IPS DF 19.7 (cell line): ENCODE measurements around the gene GSTM3.

Experiments
- DNase-seq: peaks from one replicate; pipeline ENCODE4 v3.0.0-alpha.2; 2013; ENCODE audit warnings: low read depth, low spot score

Gene GSTM3

GRCh38 chr1:109740615-109741373 lies at the start of gene GSTM3:
Gene GSTM3, minus strand, starts transcription at chr1:109741038. Its CDS starts 751 bp downstream, at chr1:109740287.
- DNase-seq: no peak

DNA sequence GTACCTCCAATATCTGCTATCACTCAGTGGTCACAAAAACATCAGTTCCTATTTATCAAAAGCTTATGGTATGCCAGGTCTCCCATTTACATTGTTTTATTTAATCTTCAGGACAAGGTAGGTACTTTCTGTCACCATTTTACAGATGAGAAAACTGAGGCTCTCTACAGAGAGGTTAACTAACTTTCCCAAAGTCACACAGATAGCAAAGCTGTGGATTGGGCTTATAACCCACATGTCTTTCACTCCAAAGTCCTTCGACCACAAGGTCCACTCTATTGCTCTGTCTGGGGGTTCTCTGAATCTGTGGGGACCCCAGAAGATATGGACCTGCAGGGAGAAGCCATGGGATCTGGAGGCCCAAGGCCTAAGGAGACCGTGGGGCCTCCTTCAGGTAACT lies 49.5 kb upstream of the GSTM3 start:
- DNase-seq: no peak

GRCh38 chr1:109789551-109790180 lies 48.8 kb upstream of the GSTM3 start:
- no peak for DNase-seq

DNA sequence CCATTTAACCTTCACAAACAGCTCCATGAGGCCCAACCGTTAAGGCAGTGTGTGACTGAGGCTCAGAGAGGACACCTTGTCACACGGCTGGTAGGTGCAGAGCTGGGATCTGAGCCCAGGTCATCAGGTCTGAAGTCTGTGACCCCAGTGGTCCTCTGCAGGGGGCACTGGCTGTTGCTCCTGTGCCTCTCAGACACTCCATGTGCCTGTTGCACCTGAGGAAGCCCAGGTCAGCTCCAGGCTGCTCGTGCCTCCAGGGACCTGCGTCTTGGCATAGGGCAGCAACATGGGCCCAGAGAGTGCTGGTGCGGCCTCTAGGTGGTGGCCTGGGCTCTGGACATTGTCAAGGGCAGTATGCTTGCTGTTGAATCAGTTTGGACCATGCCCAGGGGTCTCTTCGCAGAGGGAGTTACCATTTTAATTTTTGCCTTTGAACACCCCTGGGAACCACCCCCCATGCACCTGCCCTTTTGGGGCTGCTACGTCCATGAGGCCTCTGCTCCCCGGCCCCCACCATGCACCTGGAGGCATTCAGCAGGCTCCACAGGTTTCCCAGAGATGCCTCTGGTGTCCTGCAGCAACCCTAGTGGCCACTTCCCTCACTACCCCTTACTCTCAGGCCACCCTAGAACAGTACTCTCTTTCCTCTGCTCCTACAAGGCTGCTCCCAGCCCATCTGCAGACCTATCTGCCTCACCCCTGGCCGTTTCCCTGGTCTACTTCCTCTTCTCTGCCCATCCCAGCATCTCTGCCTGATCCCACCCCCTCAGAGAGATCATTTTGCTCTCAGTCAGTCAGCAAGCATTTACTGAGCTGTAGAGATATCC lies 48.1 kb upstream of the GSTM3 start:
- DNase-seq: no peak

DNA sequence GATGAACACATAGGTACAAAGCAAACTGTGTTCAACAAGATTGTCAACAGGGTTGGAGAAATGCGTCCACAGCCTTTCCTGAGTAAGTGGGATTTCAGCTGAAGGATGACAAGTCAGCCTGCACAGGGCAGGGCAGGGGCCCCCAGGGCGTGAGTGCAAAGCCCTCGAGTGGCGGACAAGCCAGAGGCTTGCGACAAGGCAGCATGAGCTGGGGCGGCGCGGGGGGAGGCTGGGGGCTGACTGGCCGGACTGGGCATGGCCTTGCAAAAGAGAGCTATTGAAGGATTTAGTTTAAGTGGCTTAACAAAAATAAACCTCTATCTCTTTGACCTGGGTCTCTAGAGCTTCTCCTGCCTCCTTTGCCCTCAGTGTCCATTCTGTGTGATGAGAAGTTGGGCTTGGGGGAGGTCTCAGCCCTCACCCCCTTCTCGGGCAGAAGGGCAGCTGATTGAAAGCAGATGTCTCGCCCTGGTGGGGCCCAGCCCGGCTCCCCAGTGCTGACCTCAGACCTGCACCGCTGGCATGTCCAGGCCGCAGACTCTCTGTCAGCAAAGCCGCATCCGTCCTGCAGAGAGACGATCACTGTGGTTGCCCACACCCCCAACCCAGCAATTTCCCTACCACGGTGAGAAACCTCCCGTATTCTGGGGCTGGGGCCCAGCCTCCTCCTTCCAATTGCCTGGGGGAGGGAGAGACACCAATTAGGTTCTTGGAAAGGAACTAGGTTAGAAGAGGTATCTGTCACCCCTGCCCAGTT lies 47.2 kb upstream of the GSTM3 start:
- DNase-seq: no peak

GRCh38 chr1:109787211-109787844 lies 46.5 kb upstream of the GSTM3 start:
- DNase-seq: no peak

DNA sequence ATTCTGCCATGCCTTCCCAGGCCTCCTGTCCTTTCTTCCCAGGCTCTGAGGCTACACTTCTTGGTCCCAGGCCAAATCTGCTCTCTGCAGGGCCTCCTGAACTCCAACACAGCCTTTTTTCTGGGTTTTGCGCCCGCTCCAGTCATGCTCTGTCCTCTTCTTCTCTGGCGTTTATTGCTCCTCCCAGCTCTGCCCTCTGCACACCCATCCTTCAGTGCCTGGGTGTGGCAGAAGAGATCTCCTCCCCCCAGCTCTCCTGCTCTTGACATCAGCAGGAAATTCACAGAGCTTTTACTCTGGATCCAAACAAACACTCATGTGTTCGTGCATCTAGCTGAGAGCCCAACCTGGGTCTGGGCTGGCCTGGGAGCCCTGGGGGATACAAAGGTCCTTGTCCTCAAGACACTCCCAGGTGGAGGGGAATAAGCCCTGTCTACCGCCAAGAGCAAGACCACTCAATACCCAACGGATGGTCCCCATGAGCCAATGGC lies 45.7 kb upstream of the GSTM3 start:
- DNase-seq: no peak

- no peak for DNase-seq
Observed at GRCh38 chr1:109786112-109786480, 45.3 kb upstream of the GSTM3 start.

GRCh38 chr1:109785446-109786111 lies 44.7 kb upstream of the GSTM3 start:
- no peak for DNase-seq

GRCh38 chr1:109784551-109785252 lies 43.9 kb upstream of the GSTM3 start:
- DNase-seq: no peak

DNA sequence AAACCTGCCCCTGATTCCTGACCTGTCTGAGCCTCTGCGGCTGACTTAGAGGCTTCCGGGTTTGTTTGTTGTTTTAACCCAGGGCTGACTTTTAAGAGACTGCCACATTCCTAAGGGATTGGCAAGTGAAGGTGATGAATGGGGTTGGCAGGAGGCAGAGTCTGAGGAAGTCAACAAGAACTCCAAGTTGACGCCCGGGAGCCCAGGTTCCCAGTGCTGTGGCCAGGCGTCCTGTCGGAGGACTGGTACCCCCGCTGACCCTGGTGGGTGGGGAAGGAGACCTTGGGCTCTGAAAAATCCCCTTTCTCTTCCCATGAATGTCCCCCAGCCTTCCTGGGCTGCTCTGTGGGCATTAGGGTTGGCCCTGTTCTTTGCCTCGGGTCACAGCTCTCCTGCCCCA lies 42.6 kb upstream of the GSTM3 start:
- DNase-seq: no peak

DNA sequence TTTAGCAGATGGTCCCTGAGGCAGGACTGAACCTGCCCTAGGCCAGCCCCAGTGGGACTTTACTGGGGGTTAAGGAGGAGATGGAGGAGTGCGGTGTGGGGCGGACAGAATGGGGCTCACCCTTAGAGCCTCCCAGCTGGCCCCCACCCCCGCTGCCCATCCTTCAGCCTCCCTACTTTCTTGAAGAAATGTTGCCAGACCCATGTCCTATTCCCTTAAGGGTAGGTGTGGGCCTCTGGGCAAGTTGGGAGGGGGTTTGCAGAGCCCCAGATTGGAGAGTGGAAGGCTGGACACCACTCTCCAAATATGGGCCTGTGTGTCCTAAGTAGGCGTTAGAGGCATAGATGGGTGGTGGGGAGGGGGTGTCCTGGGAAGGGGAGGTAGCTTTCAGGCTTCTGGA lies 42.1 kb upstream of the GSTM3 start:
- no peak for DNase-seq

DNA sequence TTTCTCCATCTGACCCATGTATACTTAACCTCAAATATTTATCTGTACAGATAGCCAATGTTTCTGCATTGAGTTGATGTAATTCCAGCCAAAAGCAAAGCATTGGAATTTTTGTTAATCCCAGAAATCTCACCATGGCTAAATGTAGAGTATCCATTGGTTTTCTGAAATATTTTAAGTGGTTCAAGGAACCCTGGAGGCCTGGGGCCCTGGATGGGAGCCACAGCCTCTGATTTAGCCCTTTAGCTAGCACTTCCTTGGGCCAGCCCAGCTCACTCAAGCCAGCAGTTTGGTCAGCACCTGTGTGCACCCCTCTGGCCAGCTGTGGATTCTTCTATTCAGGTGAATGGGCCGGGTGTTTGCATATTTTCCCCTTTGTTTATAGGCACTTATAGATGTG lies 41.7 kb upstream of the GSTM3 start:
- no peak for DNase-seq

DNA sequence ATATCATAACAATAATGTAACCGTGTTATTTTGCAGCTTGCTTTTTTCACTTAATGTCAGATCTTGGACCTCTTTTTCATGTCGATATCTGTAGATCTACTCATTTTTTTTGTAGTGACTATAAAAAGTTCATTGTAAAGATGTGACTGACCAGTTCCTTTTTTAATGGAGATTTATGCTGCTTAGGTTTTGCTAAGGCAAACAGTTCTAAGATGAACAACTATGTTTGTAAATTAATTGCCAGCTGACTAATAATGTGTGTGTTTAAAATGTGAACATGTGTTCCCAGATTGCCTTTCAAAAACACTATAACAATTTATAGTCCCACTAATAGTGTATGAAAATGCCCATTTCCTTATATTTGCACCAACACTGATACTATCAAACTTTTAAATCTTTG lies 41.0 kb upstream of the GSTM3 start:
- DNase-seq: no peak

- no peak for DNase-seq
Observed at GRCh38 chr1:109780982-109781381, 40.1 kb upstream of the GSTM3 start.

GRCh38 chr1:109777980-109778625 lies 37.3 kb upstream of the GSTM3 start:
- DNase-seq: no peak

DNA sequence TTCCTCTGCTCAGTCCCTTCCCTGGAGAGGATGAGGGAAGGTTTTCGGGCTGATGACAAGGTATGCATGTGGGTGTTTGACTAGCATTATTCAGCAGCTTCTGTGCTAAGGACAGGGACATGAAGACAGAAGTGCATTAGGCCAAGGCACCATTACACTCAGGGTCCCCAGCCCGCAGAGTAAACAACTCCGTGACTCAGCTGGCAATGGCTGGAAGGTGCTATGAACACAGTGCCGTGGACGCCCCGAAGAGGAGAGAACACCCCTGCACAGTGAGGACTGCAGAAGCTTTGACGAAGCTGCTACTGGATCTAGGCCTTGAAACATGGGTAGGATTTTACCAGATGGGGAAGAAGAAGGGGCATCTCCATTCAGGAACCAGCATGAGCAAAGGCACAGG lies 36.6 kb upstream of the GSTM3 start:
- DNase-seq: no peak

DNA sequence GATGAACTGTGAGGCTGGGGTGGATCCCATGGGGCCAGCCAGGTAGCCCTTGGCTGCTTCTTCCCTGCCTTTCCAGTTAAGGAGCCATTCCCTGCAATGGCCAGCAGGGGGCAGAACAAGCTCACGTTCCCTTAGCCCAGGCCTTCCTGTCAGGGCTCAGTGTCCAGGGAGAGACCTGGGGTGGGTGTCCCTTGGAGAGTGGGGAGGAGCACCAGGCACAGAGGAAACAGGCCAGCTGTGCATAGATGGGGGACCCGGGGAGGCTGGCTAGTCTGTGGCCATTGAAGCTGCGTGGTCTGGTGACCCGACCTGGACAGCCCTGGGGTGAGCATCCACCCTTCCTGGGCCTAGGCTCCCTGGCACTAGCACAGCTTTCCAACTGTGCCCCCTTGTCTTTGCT lies 36.1 kb upstream of the GSTM3 start:
- DNase-seq: no peak

DNA sequence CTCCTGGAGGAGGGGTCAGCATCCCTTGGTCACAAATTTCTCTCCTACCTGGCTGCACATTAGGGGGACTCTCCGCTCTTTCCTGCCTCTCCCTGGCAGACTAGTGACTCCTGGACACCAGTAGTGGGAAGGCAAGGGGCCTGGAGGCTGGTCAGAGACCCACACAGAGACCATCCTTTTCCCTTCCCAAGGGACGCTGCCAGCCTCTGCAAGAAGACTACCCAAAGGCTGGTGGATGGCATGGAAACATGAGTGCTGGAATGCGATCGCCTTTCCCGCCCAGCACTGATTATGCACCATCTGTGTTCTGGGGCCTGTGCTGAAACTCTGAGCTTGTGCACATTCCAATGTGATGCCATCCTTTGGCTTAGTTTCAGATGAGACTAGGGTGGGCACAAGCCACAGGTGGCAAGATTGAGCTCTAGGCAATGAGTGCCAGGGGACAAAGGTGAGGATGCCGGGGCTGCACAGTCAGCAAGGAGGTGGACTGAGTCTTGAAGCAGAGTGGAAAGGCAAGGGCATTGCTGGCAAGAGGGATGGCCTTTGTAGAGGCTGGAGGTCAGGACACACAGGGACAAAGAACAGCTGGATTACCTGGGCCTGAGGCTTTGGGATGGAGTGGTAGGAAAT lies 35.5 kb upstream of the GSTM3 start:
- DNase-seq: no peak
